Muscle of leg (tissue), 11 donors: ENCODE data around the gene TMC2. TPM values are rescaled to one million over a fixed set of nuclear protein-coding genes. Genes with fewer than 3 reads are reported as not detected.
"Not testable (repeated sequence)": the region's sequence is repeated elsewhere in the genome, so short reads cannot be mapped to it uniquely, and the experiment has no call there.

Experiments used
- DNase-seq: peaks from one replicate; pipeline ENCODE4 v3.0.0; 2013
- H3K27ac ChIP-seq: one replicate; pipeline ENCODE4 v1.5.1; 2013; ENCODE audit warnings: mild to moderate bottlenecking, low read length, control low read depth
- H3K27me3 ChIP-seq: one replicate; pipeline ENCODE4 v1.6.1; 2013; ENCODE audit warnings: low read length; ENCODE audit not compliant: control insufficient read depth, insufficient read depth
- H3K36me3 ChIP-seq: one replicate; pipeline ENCODE4 v1.6.1; 2013; ENCODE audit warnings: low read length; ENCODE audit not compliant: control insufficient read depth, insufficient read depth
- H3K4me1 ChIP-seq: one replicate; pipeline ENCODE4 v1.6.1; 2013; ENCODE audit warnings: low read length; ENCODE audit not compliant: control insufficient read depth, insufficient read depth
- H3K4me3 ChIP-seq: one replicate; pipeline ENCODE4 v1.5.1; 2013; ENCODE audit warnings: low read length, control low read depth
- H3K9me3 ChIP-seq: replicated peaks from 2 replicates; pipeline ENCODE4 v1.6.1; 2013; ENCODE audit warnings: low read depth, low read length; ENCODE audit not compliant: control insufficient read depth
- WGBS: methylation state at CpG from one replicate; pipeline ENCODE4 v1.1.5; 2013; ENCODE audit warnings: missing lambda C conversion rate; ENCODE audit not compliant: insufficient coverage; 5-methylcytosine and 5-hydroxymethylcytosine counted together
- polyA plus RNA-seq, 8 donors: library from polyadenylated mRNA; unstranded; fragments of 120-200 nt; gene quantifications; one replicate each; pipeline versions ENCODE4 v1.2.1 to v1.2.3, GENCODE V29; 2013; ENCODE audit warnings: inconsistent platforms in 1 of 8, low replicate concordance in 1 of 8; ENCODE audit not compliant: insufficient read length in 8 of 8, insufficient read depth in 1 of 8
- total RNA-seq: library from RNA; stranded (reverse); fragments of 120-200 nt; gene quantifications from one replicate; pipeline ENCODE4 v1.2.4, GENCODE V29; 2013

The TMC2 gene
- total and polyA plus RNA-seq, 9 donors, result 0.02 to 0.16 (median 0.07) TPM; not detected in 3

- H3K27me3 ChIP-seq, result no peaks in the 10 kb centered on the region
- WGBS, result no CpG with 5 or more reads among the region's 3 CpGs
These were observed 26.6 kb upstream of the TMC2 start for GRCh38 chr20:2509794-2510193.

GRCh38 chr20:2515203-2515602 lies 21.2 kb upstream of the TMC2 start:
- no CpG with 5 or more reads among the region's 1 CpG for WGBS
- Histone ChIP-seq H3K27me3 (peaks cover 3% of the 10 kb centered on the region), H3K4me1 (no peaks in the 10 kb centered on the region), H3K9me3 (no peaks in the 10 kb centered on the region), H3K27ac (no peak overlapping the region), H3K4me3 (no peak overlapping the region), H3K36me3 (no peaks in the 10 kb centered on the region)
- DNase-seq, result no peak

More at GRCh38 chr20:2509794-2510193, 26.6 kb upstream of the TMC2 start:
- DNase-seq, result no peak
- H3K36me3 ChIP-seq, result no peaks in the 10 kb centered on the region
- H3K27ac ChIP-seq, result no peak overlapping the region
- no peaks in the 10 kb centered on the region for H3K9me3 ChIP-seq
- H3K4me1 ChIP-seq, result peaks cover 13% of the 10 kb centered on the region
- no peak overlapping the region for H3K4me3 ChIP-seq

GRCh38 chr20:2516399-2516798 lies 20.0 kb upstream of the TMC2 start:
- H3K27ac ChIP-seq, result no peak overlapping the region
- H3K27me3 ChIP-seq, result peaks cover 3% of the 10 kb centered on the region
- no peak for DNase-seq
- no peaks in the 10 kb centered on the region for H3K36me3 ChIP-seq
- H3K4me1 ChIP-seq, result no peaks in the 10 kb centered on the region
- H3K9me3 ChIP-seq, result no peaks in the 10 kb centered on the region
- WGBS, result 61% methylated on average over 2 of the region's 2 CpGs
- no peak overlapping the region for H3K4me3 ChIP-seq

GRCh38 chr20:2518096-2518495 lies 18.3 kb upstream of the TMC2 start:
- 56% methylated on average over 5 of the region's 10 CpGs for WGBS
- Histone ChIP-seq H3K36me3 (no peaks in the 10 kb centered on the region), H3K4me3 (no peak overlapping the region), H3K4me1 (no peaks in the 10 kb centered on the region), H3K27ac (no peak overlapping the region), H3K9me3 (no peaks in the 10 kb centered on the region), H3K27me3 (peaks cover 3% of the 10 kb centered on the region)
- DNase-seq, result no peak

GRCh38 chr20:2518558-2518957 lies 17.8 kb upstream of the TMC2 start:
- no peak for DNase-seq
- H3K9me3 ChIP-seq, result no peaks in the 10 kb centered on the region
- 60% methylated on average over 2 of the region's 4 CpGs for WGBS
- no peaks in the 10 kb centered on the region for H3K4me1 ChIP-seq
- no peaks in the 10 kb centered on the region for H3K36me3 ChIP-seq
- H3K27ac ChIP-seq, result no peak overlapping the region
- H3K4me3 ChIP-seq, result no peak overlapping the region
- H3K27me3 ChIP-seq, result peaks cover 3% of the 10 kb centered on the region

GRCh38 chr20:2519115-2519809 lies 17.1 kb upstream of the TMC2 start:
- H3K9me3 ChIP-seq, result no peaks in the 10 kb centered on the region
- H3K4me3 ChIP-seq, result no peak overlapping the region
- H3K4me1 ChIP-seq, result peaks cover 5% of the 10 kb centered on the region
- H3K27me3 ChIP-seq, result peaks cover 3% of the 10 kb centered on the region
- no peak for DNase-seq
- H3K36me3 ChIP-seq, result no peaks in the 10 kb centered on the region
- 94% methylated on average over 3 of the region's 4 CpGs for WGBS
- no peak overlapping the region for H3K27ac ChIP-seq

GRCh38 chr20:2520617-2521016 lies 15.8 kb upstream of the TMC2 start:
- H3K4me3 ChIP-seq, result no peak overlapping the region
- peaks cover 9% of the 10 kb centered on the region for H3K4me1 ChIP-seq
- no peak overlapping the region for H3K27ac ChIP-seq
- whole genome bisulfite sequencing, result 84% methylated on average over 3 of the region's 3 CpGs
- H3K27me3 ChIP-seq, result peaks cover 3% of the 10 kb centered on the region
- no peaks in the 10 kb centered on the region for H3K36me3 ChIP-seq
- H3K9me3 ChIP-seq, result no peaks in the 10 kb centered on the region
- no peak for DNase-seq

GRCh38 chr20:2521369-2522305 lies 14.7 kb upstream of the TMC2 start:
- Histone ChIP-seq H3K4me1 (peaks cover 9% of the 10 kb centered on the region), H3K9me3 (no peaks in the 10 kb centered on the region), H3K36me3 (no peaks in the 10 kb centered on the region), H3K27me3 (no peaks in the 10 kb centered on the region), H3K4me3 (no peak overlapping the region), H3K27ac (no peak overlapping the region)
- peak; percentile 41 for DNase-seq
- 20% methylated on average over 7 of the region's 10 CpGs for WGBS

- DNase-seq, H3K27me3 ChIP-seq, H3K27ac ChIP-seq, H3K9me3 ChIP-seq, H3K36me3 ChIP-seq, H3K4me1 ChIP-seq, H3K4me3 ChIP-seq: not testable (repeated sequence)
- WGBS, result 93% methylated on average over 4 of the region's 5 CpGs
These were observed 13.4 kb upstream of the TMC2 start for GRCh38 chr20:2522826-2523429.
